Osteoblast (primary cell): ENCODE measurements around the gene CNDP1. TPM values are rescaled to one million over a fixed set of nuclear protein-coding genes. Genes with fewer than 3 reads are reported as not detected.
"Not testable (repeated sequence)": the region's sequence is repeated elsewhere in the genome, so short reads cannot be mapped to it uniquely, and the experiment has no call there.

ENCODE experiments used
- DNase-seq: peaks from one replicate; pipeline ENCODE4 v3.0.0; 2011; ENCODE audit warnings: low spot score, mixed read lengths; ENCODE audit not compliant: insufficient read length; ENCODE audit errors: missing footprints
- H2AFZ ChIP-seq: 2 replicates; pipeline ENCODE4 v1.6.0; 2011; ENCODE audit warnings: mild to moderate bottlenecking, low read length
- H3K27ac ChIP-seq: 2 replicates; pipeline ENCODE4 v1.5.1; 2011; ENCODE audit warnings: mild to moderate bottlenecking, low read depth, low read length, moderate library complexity
- H3K27me3 ChIP-seq: 2 replicates; pipeline ENCODE4 v1.6.0; 2012; ENCODE audit warnings: mild to moderate bottlenecking, control low read depth, inconsistent platforms, low read length, moderate library complexity; ENCODE audit not compliant: insufficient read depth
- H3K36me3 ChIP-seq: 2 replicates; pipeline ENCODE4 v1.5.1; 2011; ENCODE audit warnings: mild to moderate bottlenecking, low read length, control low read depth, moderate library complexity; ENCODE audit not compliant: insufficient read depth
- H3K4me1 ChIP-seq: 2 replicates; pipeline ENCODE4 v1.5.1; 2011; ENCODE audit warnings: mild to moderate bottlenecking, low read length, control low read depth, moderate library complexity; ENCODE audit not compliant: insufficient read depth
- H3K4me2 ChIP-seq: 2 replicates; pipeline ENCODE4 v1.6.0; 2011; ENCODE audit warnings: mild to moderate bottlenecking, low read length; ENCODE audit not compliant: insufficient read depth
- H3K4me3 ChIP-seq: fragments of 200-600 bp; sonication (generic); 3 replicates; pipeline ENCODE4 v1.5.1; 2012; ENCODE audit warnings: mild to moderate bottlenecking, low read length, inconsistent platforms; ENCODE audit not compliant: insufficient read depth
- H3K79me2 ChIP-seq: 2 replicates; pipeline ENCODE4 v1.6.0; 2012; ENCODE audit warnings: mild to moderate bottlenecking, low read length, control low read depth, inconsistent platforms; ENCODE audit not compliant: insufficient read depth
- H3K9me3 ChIP-seq: 2 replicates; pipeline ENCODE4 v1.5.1; 2011; ENCODE audit warnings: low read depth, low read length, control low read depth
- H4K20me1 ChIP-seq: 2 replicates; pipeline ENCODE4 v1.6.0; 2012; ENCODE audit warnings: mild to moderate bottlenecking, low read length, control low read depth; ENCODE audit not compliant: insufficient read depth
- CTCF ChIP-seq: IDR thresholded peaks from 2 replicates; pipeline ENCODE4 v1.5.1; 2011; ENCODE audit warnings: mild to moderate bottlenecking, low read depth, low read length, moderate library complexity; ENCODE audit errors: extremely low read depth
- total RNA-seq: library from RNA; depleted of rRNA; stranded (reverse); fragments of >200 nt; gene quantifications from 2 replicates; pipeline ENCODE4 v1.2.3, GENCODE V29; 2012

Gene CNDP1
- total RNA-seq, 1 donor, result not detected

- Histone ChIP-seq H3K36me3 (no peaks in the 10 kb centered on the region), H3K27me3 (peaks cover 2% of the 10 kb centered on the region), H3K9me3 (no peaks in the 10 kb centered on the region), H3K4me1 (no peaks in the 10 kb centered on the region), H3K79me2 (no peaks in the 10 kb centered on the region), H3K4me2 (no peak overlapping the region), H3K27ac (no peak overlapping the region), H4K20me1 (no peaks in the 10 kb centered on the region), H2AFZ (no peak overlapping the region), H3K4me3 (no peak overlapping the region)
- no peak for TF ChIP-seq CTCF
- no peak for DNase-seq
Observed at GRCh38 chr18:74562775-74563174, 28.5 kb downstream of the CNDP1 start.

GRCh38 chr18:74563999-74564398 is 29.7 kb downstream of the CNDP1 start:
- H3K9me3 ChIP-seq, result no peaks in the 10 kb centered on the region
- H3K4me1 ChIP-seq, result no peaks in the 10 kb centered on the region
- peaks cover 2% of the 10 kb centered on the region for H3K27me3 ChIP-seq
- no peak overlapping the region for H3K4me2 ChIP-seq
- no peak for DNase-seq
- no peak overlapping the region for H3K4me3 ChIP-seq
- TF ChIP-seq CTCF, result no peak
- no peaks in the 10 kb centered on the region for H4K20me1 ChIP-seq
- H3K27ac ChIP-seq, result no peak overlapping the region
- H3K79me2 ChIP-seq, result no peaks in the 10 kb centered on the region
- H3K36me3 ChIP-seq, result no peaks in the 10 kb centered on the region
- no peak overlapping the region for H2AFZ ChIP-seq

GRCh38 chr18:74565164-74565563 is 30.9 kb downstream of the CNDP1 start:
- H3K36me3 ChIP-seq, DNase-seq, H3K27me3 ChIP-seq, H3K4me1 ChIP-seq, H2AFZ ChIP-seq, H3K79me2 ChIP-seq, H3K4me3 ChIP-seq, H3K4me2 ChIP-seq, H4K20me1 ChIP-seq, H3K27ac ChIP-seq, H3K9me3 ChIP-seq: not testable (repeated sequence)

GRCh38 chr18:74565993-74566392 is 31.7 kb downstream of the CNDP1 start:
- H4K20me1 ChIP-seq, H3K9me3 ChIP-seq, H3K4me2 ChIP-seq, H3K4me1 ChIP-seq, DNase-seq, H3K36me3 ChIP-seq, H3K27ac ChIP-seq, H2AFZ ChIP-seq, H3K79me2 ChIP-seq, H3K27me3 ChIP-seq, H3K4me3 ChIP-seq: not testable (repeated sequence)

GRCh38 chr18:74567822-74568221 is 33.5 kb downstream of the CNDP1 start:
- peaks cover 2% of the 10 kb centered on the region for H3K27me3 ChIP-seq
- H3K36me3 ChIP-seq, result no peaks in the 10 kb centered on the region
- no peak overlapping the region for H2AFZ ChIP-seq
- no peaks in the 10 kb centered on the region for H3K79me2 ChIP-seq
- TF ChIP-seq CTCF, result no peak
- DNase-seq, result no peak
- H3K4me3 ChIP-seq, result no peak overlapping the region
- H3K4me1 ChIP-seq, result no peaks in the 10 kb centered on the region
- H3K9me3 ChIP-seq, result no peaks in the 10 kb centered on the region
- no peaks in the 10 kb centered on the region for H4K20me1 ChIP-seq
- H3K27ac ChIP-seq, result no peak overlapping the region
- no peak overlapping the region for H3K4me2 ChIP-seq
